ENCODE data around the gene NQO1.

The NQO1 gene

GRCh38 chr16:69706256-69706974 is 19.9 kb downstream of the NQO1 start:
- DNase-seq: no peak

- no peak for DNase-seq
These were observed 22.7 kb downstream of the NQO1 start for GRCh38 chr16:69703638-69704037.

- no peak for DNase-seq
These were observed 24.5 kb downstream of the NQO1 start for GRCh38 chr16:69701866-69702265.

- DNase-seq: no peak
These were observed 24.9 kb downstream of the NQO1 start for GRCh38 chr16:69701452-69701851.

GRCh38 chr16:69699915-69700314 is 26.4 kb downstream of the NQO1 start:
- no peak for DNase-seq

DNA sequence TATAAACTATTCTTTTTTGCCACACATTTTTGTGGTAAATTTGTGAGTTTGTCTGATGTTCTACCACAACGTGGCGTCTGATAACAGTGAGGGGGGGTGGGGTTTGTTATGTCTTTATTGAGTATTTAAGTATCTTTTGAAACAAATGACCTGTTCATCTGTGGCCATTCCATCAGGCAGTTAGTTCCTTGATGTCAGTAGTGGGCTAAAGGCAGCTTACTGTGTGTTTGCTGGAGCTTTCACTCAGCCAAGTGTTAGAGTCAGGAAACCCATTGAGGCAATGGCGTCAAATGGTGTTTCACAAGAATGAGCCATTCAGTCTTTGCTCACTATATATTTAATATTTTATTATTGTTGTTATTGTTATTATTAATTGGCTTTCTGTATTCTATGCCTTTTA is 28.0 kb downstream of the NQO1 start:
- DNase-seq: no peak

DNA sequence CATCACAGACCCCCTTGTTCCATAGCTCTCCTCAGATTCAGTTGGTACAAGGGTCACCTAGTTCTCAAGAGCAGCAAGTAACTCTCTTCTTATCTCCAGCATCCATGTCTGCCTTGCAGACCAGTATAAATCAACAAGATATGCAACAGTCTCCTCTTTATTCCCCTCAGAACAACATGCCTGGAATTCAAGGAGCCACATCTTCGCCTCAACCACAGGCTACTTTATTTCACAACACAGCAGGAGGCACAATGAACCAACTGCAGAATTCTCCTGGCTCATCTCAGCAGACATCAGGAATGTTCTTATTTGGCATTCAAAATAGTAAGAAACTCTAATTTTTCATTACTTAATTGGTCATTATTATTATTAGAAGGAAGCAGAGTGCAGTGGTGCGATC is 32.4 kb downstream of the NQO1 start:
- no peak for DNase-seq

DNA sequence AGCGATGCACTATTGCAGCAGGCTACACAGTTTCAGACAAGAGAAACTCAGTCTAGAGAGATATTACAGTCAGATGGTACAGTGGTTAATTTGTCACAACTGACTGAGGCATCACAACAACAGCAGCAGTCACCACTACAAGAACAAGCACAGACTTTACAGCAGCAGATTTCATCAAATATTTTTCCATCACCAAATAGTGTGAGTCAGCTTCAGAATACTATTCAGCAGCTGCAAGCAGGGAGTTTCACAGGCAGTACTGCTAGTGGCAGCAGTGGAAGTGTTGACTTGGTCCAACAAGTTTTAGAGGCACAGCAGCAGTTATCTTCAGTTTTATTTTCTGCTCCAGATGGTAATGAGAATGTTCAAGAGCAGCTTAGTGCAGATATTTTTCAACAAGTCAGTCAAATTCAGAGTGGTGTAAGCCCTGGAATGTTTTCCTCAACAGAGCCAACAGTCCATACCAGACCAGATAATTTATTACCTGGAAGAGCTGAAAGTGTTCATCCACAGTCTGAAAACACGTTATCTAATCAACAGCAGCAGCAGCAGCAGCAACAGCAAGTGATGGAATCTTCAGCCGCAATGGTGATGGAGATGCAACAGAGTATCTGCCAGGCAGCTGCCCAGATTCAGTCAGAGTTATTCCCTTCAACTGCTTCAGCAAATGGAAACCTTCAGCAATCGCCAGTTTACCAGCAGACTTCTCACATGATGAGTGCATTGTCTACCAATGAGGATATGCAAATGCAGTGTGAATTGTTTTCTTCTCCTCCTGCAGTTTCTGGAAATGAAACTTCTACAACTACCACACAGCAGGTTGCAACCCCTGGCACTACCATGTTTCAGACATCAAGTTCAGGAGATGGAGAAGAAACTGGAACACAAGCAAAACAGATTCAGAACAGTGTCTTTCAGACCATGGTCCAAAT is 34.1 kb downstream of the NQO1 start:
- no peak for DNase-seq

DNA sequence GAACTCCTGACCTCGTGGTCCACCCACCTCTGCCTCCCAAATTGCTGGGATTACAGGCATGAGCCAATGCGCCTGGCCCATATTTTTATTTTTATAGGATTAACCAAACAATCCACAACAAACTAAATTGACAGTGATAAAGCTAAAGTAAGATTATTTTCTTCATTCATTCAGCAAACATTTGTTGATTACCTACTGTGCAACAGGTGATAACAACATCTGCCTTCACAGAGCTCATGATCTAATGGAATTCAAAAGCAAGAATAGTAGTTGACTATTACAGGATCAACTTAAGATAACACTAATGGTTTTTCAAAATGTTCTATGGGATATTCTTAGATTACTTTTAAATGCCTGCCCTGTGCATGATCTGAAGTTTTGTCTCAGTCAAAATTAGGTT is 37.8 kb downstream of the NQO1 start:
- DNase-seq: no peak

- DNase-seq: no peak
These were observed 46.0 kb downstream of the NQO1 start for GRCh38 chr16:69680358-69680757.

DNA sequence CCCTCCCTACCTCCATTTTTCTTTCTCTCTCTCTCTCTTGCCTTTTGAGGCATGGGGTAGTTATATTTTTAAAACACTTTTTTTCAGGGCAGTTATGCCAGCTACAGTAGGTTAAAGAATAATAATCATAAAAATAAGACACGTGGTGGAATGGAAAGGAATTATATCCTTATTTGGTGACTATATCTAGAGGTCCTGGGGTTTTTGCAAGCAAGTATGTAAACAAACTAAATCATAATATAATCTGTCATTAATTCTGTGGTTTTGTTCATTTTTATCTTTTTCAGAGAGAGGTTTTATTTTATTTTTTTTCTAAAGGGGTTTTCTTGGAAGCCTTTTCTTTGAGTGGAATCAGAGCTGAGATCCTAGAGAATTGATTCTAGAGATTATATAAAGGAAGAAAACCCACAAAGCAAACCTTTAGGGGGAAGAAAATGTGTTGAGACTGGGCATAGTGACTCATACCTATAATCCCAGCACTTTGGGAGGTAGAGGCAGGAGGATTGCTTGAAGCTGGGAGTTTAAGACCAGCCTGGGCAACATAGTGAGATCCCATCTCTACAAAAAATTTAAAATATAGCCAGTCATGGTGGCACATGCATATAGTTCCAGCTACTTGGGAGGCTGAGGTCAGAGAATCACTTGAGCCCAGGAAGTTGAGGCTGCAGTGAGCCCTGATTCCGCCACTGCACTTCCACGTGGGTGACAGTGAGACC is 53.2 kb downstream of the NQO1 start:
- no peak for DNase-seq

GRCh38 chr16:69672315-69672997 is 53.9 kb downstream of the NQO1 start:
- DNase-seq: no peak

GRCh38 chr16:69669577-69669976 is 56.8 kb downstream of the NQO1 start:
- DNase-seq: no peak

GRCh38 chr16:69663846-69664245 is 62.5 kb downstream of the NQO1 start:
- DNase-seq: no peak

GRCh38 chr16:69662901-69663300 is 63.5 kb downstream of the NQO1 start:
- no peak for DNase-seq

GRCh38 chr16:69660166-69660565 is 66.2 kb downstream of the NQO1 start:
- DNase-seq: no peak
